NCI-H748 (cell line): ENCODE results near the gene ETV2.
A peak's percentile ranks its signal among the peaks of the same experiment; 100 is the strongest.
"Not testable (repeated sequence)": the region's sequence is repeated elsewhere in the genome, so short reads cannot be mapped to it uniquely, and the experiment has no call there.

Experiments
- DNase-seq: peaks from one replicate; lab custom pipeline; 2025; ENCODE audit not compliant: unreplicated experiment; lab: John Stamatoyannopoulos, UW

Gene ETV2

GRCh38 chr19:35656700-35657099 lies 15.2 kb downstream of the ETV2 start:
- DNase-seq: no peak

GRCh38 chr19:35657904-35658700 lies 16.6 kb downstream of the ETV2 start:
- DNase-seq: no peak

GRCh38 chr19:35661995-35662340 lies 20.4 kb downstream of the ETV2 start:
- no peak for DNase-seq

- DNase-seq: no peak
Observed at GRCh38 chr19:35663981-35664380, 22.4 kb downstream of the ETV2 start.

- no peak for DNase-seq
Observed at GRCh38 chr19:35665157-35665556, 23.6 kb downstream of the ETV2 start.

- no peak for DNase-seq
Observed at GRCh38 chr19:35665604-35666003, 24.1 kb downstream of the ETV2 start.

- no peak for DNase-seq
Observed at GRCh38 chr19:35666251-35666913, 24.8 kb downstream of the ETV2 start, which contains the start of gene UPK1A. TSS of gene UPK1A (plus strand) at chr19:35666517. CDS start at chr19:35666813, 296 bp downstream.

GRCh38 chr19:35669566-35669965 lies 28.0 kb downstream of the ETV2 start:
- DNase-seq: no peak

- DNase-seq: no peak
Observed at GRCh38 chr19:35669974-35670373, 28.4 kb downstream of the ETV2 start.

GRCh38 chr19:35670686-35671085 lies 29.1 kb downstream of the ETV2 start:
- DNase-seq: no peak

- peak; percentile 18 for DNase-seq
Observed at GRCh38 chr19:35671818-35672217, 30.3 kb downstream of the ETV2 start.

- peak; percentile 84 for DNase-seq
Observed at GRCh38 chr19:35673121-35673804, 31.7 kb downstream of the ETV2 start.

GRCh38 chr19:35675589-35676140 lies 34.1 kb downstream of the ETV2 start:
- no peak for DNase-seq

- no peak for DNase-seq
Observed at GRCh38 chr19:35689836-35690235, 48.3 kb downstream of the ETV2 start.

- not testable (repeated sequence) for DNase-seq
Observed at GRCh38 chr19:35691106-35691505, 49.6 kb downstream of the ETV2 start.

GRCh38 chr19:35692010-35692409 lies 50.5 kb downstream of the ETV2 start:
- DNase-seq: no peak

- DNase-seq: no peak
Observed at GRCh38 chr19:35693422-35693821, 51.9 kb downstream of the ETV2 start.

- DNase-seq: peak; percentile 92
Observed at GRCh38 chr19:35693835-35694599, 52.5 kb downstream of the ETV2 start.
